Endothelial cell of umbilical vein (primary cell): ENCODE data around the gene CDK2. TPM values are rescaled to one million over a fixed set of nuclear protein-coding genes. Genes with fewer than 3 reads are reported as not detected.
"Not testable (repeated sequence)": the region's sequence is repeated elsewhere in the genome, so short reads cannot be mapped to it uniquely, and the experiment has no call there.

Experiments used
- BruUV-seq: library from RNA; stranded (reverse); fragments of 400-500 nt; replicated peaks from 2 replicates; lab custom pipeline; 2021; lab: Mats Ljungman, UMichigan
- CTCF ChIA-PET: fragments of 300-600, 350-600 bp; sonication (Branson Sonifier 250); formaldehyde crosslinking; loops from one replicate; lab custom pipeline; 2021; ENCODE audit warnings: antibody characterized with exemption, inconsistent platforms; lab: Charles Lee
- POLR2A ChIA-PET: fragments of 300-600, 350-600 bp; sonication (Branson Sonifier 250); formaldehyde crosslinking; loops from one replicate; lab custom pipeline; 2021; ENCODE audit warnings: antibody characterized with exemption, inconsistent platforms; lab: Charles Lee
- DNase-seq: peaks from one replicate; pipeline ENCODE4 v3.0.0-alpha.2; 2011; ENCODE audit warnings: low read depth, low spot score
- FAIRE-seq: peaks from 2 replicates; lab custom pipeline; 2011; peaks lifted over from hg19 to GRCh38; lab: Jason Lieb, UNC
- H2AFZ ChIP-seq: 2 replicates; pipeline ENCODE4 v1.6.0; 2012; ENCODE audit warnings: low read depth, low read length, control low read depth, inconsistent platforms
- H3K27ac ChIP-seq: 2 replicates; pipeline ENCODE4 v1.5.1; 2011; ENCODE audit warnings: low read depth, mild to moderate bottlenecking, control low read depth, low read length, moderate library complexity; ENCODE audit not compliant: insufficient read depth
- H3K27me3 ChIP-seq, 2 experiments: 2 replicates each; pipeline versions ENCODE4 v1.6.0 to v1.6.1; 2011; ENCODE audit warnings: low read length in 2 of 2, mixed read lengths in 1 of 2; ENCODE audit not compliant: control insufficient read depth in 2 of 2, insufficient read depth in 2 of 2
- H3K36me3 ChIP-seq, 2 experiments: 2 replicates in 1 of 2; 3 replicates in 1 of 2; pipeline ENCODE4 v1.5.1; 2011; ENCODE audit warnings: low read length in 2 of 2, mild to moderate bottlenecking in 1 of 2, moderate library complexity in 1 of 2; ENCODE audit not compliant: control insufficient read depth in 2 of 2, insufficient read depth in 2 of 2; ENCODE audit errors: extremely low read depth in 1 of 2
- H3K4me1 ChIP-seq: 3 replicates; pipeline ENCODE4 v1.5.1; 2011; ENCODE audit warnings: mild to moderate bottlenecking, low read length; ENCODE audit not compliant: control insufficient read depth, insufficient read depth; ENCODE audit errors: extremely low read depth
- H3K4me2 ChIP-seq: 2 replicates; pipeline ENCODE4 v1.6.1; 2011; ENCODE audit warnings: low read length, control low read depth, mixed read lengths; ENCODE audit not compliant: insufficient read depth
- H3K4me3 ChIP-seq, 3 experiments: fragments of 200-600 bp in 1 of 3; sonication (generic), shearing (Covaris generic) in 1 of 3; replicated peaks in 1 of 3; 2 replicates each; pipeline ENCODE4 v1.5.1; 2011 to 2016; ENCODE audit warnings: control low read depth in 3 of 3, low read length in 3 of 3, mild to moderate bottlenecking in 2 of 3, inconsistent platforms in 1 of 3, low read depth in 1 of 3, moderate library complexity in 1 of 3; ENCODE audit not compliant: insufficient read depth in 1 of 3
- H3K79me2 ChIP-seq: 2 replicates; pipeline ENCODE4 v1.6.0; 2012; ENCODE audit warnings: low read length, inconsistent platforms; ENCODE audit not compliant: control insufficient read depth, insufficient read depth
- H3K9ac ChIP-seq: replicated peaks from 2 replicates; pipeline ENCODE3; 2011; ENCODE audit warnings: low read length, control low read depth; ENCODE audit not compliant: insufficient read depth; ENCODE audit errors: extremely low read depth
- H3K9me1 ChIP-seq: replicated peaks from 3 replicates; pipeline ENCODE4 v1.6.0; 2011; ENCODE audit warnings: mild to moderate bottlenecking, low read length; ENCODE audit not compliant: control insufficient read depth, insufficient read depth; ENCODE audit errors: extremely low read depth
- H3K9me3 ChIP-seq: replicated peaks from 2 replicates; pipeline ENCODE4 v1.5.1; 2012; ENCODE audit warnings: low read length, inconsistent platforms; ENCODE audit not compliant: control insufficient read depth, insufficient read depth
- H4K20me1 ChIP-seq: replicated peaks from 2 replicates; pipeline ENCODE3; 2011; ENCODE audit warnings: mild to moderate bottlenecking, low read length; ENCODE audit not compliant: control insufficient read depth, insufficient read depth; ENCODE audit errors: extremely low read depth
- EZH2 ChIP-seq: IDR thresholded peaks from 2 replicates; pipeline ENCODE4 v1.6.1; 2012; ENCODE audit warnings: borderline replicate concordance, low read depth, mild to moderate bottlenecking, moderate library complexity, low read length, inconsistent platforms; ENCODE audit not compliant: severe bottlenecking
- FOS ChIP-seq: IDR thresholded peaks from 2 replicates; pipeline ENCODE4 v1.6.1; 2011; ENCODE audit warnings: mild to moderate bottlenecking, low read length, moderate library complexity, borderline replicate concordance; ENCODE audit not compliant: insufficient read depth
- GATA2 ChIP-seq: IDR thresholded peaks from 2 replicates; pipeline ENCODE4 v1.7.0; 2011; ENCODE audit warnings: low read depth, mild to moderate bottlenecking, moderate library complexity, mixed read lengths, low read length; ENCODE audit not compliant: insufficient read length, insufficient read depth
- JUN ChIP-seq: IDR thresholded peaks from 2 replicates; pipeline ENCODE4 v1.6.1; 2011; ENCODE audit warnings: borderline replicate concordance, low read depth; ENCODE audit not compliant: insufficient read length, insufficient read depth
- MAX ChIP-seq: IDR thresholded peaks from 2 replicates; pipeline ENCODE4 v1.6.1; 2011; ENCODE audit not compliant: insufficient read depth, insufficient read length
- MYC ChIP-seq: IDR thresholded peaks from one replicate; pipeline ENCODE4 v1.6.1; 2011; ENCODE audit warnings: mild to moderate bottlenecking, low read depth, low read length
- POLR2A ChIP-seq: IDR thresholded peaks from 2 replicates; pipeline ENCODE4 v1.6.1; 2012; ENCODE audit warnings: low read depth, mild to moderate bottlenecking, control low read depth, low read length
- POLR2AphosphoS5 ChIP-seq: IDR thresholded peaks from 2 replicates; pipeline ENCODE4 v1.6.1; 2012; ENCODE audit warnings: low read depth, mild to moderate bottlenecking, control low read depth, low read length, moderate library complexity; ENCODE audit not compliant: insufficient read depth
- dilution Hi-C: fragments of 300-500 bp; cut with MboI; formaldehyde crosslinking; loops from one replicate; pipeline ENCODE4 v1.15.0; 2019; ENCODE audit warnings: low sequenced_read_pairs; ENCODE audit not compliant: extremely low pct_ligation_motif_present
- intact Hi-C: fragments of 100-400 bp; cut with micrococcal nuclease; formaldehyde crosslinking; loops from one replicate; pipeline ENCODE4 v1.10.0; 2022
- polyA plus RNA-seq, 4 experiments: library from polyadenylated mRNA; depleted of rRNA in 3 of 4; stranded (reverse) in 3 of 4; unstranded in 1 of 4; fragments of >200 nt; gene quantifications; 2 replicates each; pipeline versions ENCODE4 v1.2.1 to v1.2.3, GENCODE V29; 2011 to 2012; ENCODE audit warnings: missing spikeins in 1 of 4
- total RNA-seq: library from RNA; stranded (reverse); gene quantifications from 2 replicates; pipeline ENCODE4 v1.2.3, GENCODE V29; 2021
- TF ChIP-seq, protein P1 (sequence below), 2 donors: IDR thresholded peaks; 1 replicate in 1 of 2; 2 replicates in 1 of 2; pipeline ENCODE4 v1.5.1; 2011; ENCODE audit warnings: low read length in 2 of 2, mild to moderate bottlenecking in 2 of 2, moderate library complexity in 2 of 2, control low read depth in 1 of 2, inconsistent platforms in 1 of 2, low read depth in 1 of 2; ENCODE audit not compliant: insufficient read depth in 1 of 2; ENCODE audit errors: extremely low read depth in 1 of 2

Gene CDK2
- total and polyA plus RNA-seq, 2 donors (not counting 3 experiments of a cell fraction or from before 2014, with no cell fraction given) = 46.7 to 69.8 TPM

DNA sequence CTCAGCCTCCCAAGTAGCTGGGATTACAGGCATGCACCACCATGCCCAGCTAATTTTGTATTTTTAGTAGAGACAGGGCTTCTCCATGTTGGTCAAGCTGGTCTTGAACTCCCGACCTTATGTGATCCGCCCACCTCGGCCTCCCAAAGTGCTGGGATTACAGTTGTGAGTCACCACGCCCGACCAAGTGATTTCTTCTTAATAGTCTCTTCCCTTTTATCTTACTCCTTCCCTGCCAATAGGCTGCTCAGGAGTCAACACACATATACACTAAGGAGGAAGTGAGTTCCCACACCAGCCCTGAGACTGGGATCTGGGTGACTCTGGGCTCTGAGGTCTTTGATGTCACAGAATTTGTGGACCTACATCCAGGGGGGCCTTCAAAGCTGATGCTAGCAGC lies 36.7 kb downstream of the CDK2 start:
- H2AFZ ChIP-seq, H3K9ac ChIP-seq, intact Hi-C loops, dilution Hi-C loops, H3K79me2 ChIP-seq, H3K4me1 ChIP-seq, FAIRE-seq, POLR2A ChIA-PET, CTCF ChIA-PET, H3K27ac ChIP-seq, DNase-seq, H4K20me1 ChIP-seq, H3K4me2 ChIP-seq, H3K27me3 ChIP-seq, BruUV-seq, H3K4me3 ChIP-seq, H3K9me1 ChIP-seq, H3K9me3 ChIP-seq: not testable (repeated sequence)
- H3K36me3 ChIP-seq = peaks cover 2 to 12% of the 10 kb centered on the region in 2 experiments

- Histone ChIP-seq H3K36me3 (peaks cover 2 to 12% of the 10 kb centered on the region in 2 experiments), H3K27ac (no peak overlapping the region), H2AFZ (no peak overlapping the region), H3K4me2 (no peak overlapping the region), H3K79me2 (no peaks in the 10 kb centered on the region), H3K9ac (no peak overlapping the region), H3K9me1 (no peaks in the 10 kb centered on the region), H4K20me1 (no peaks in the 10 kb centered on the region), H3K27me3 (no peaks in the 10 kb centered on the region), H3K4me1 (peaks cover 5% of the 10 kb centered on the region), H3K4me3 (no peak overlapping the region), H3K9me3 (no peaks in the 10 kb centered on the region)
- TF ChIP-seq GATA2 (no peak), POLR2AphosphoS5 (no peak), MYC (no peak), POLR2A (no peak), FOS (no peak), EZH2 (no peak), MAX (no peak), JUN (no peak)
- TF ChIP-seq, protein P1, sequence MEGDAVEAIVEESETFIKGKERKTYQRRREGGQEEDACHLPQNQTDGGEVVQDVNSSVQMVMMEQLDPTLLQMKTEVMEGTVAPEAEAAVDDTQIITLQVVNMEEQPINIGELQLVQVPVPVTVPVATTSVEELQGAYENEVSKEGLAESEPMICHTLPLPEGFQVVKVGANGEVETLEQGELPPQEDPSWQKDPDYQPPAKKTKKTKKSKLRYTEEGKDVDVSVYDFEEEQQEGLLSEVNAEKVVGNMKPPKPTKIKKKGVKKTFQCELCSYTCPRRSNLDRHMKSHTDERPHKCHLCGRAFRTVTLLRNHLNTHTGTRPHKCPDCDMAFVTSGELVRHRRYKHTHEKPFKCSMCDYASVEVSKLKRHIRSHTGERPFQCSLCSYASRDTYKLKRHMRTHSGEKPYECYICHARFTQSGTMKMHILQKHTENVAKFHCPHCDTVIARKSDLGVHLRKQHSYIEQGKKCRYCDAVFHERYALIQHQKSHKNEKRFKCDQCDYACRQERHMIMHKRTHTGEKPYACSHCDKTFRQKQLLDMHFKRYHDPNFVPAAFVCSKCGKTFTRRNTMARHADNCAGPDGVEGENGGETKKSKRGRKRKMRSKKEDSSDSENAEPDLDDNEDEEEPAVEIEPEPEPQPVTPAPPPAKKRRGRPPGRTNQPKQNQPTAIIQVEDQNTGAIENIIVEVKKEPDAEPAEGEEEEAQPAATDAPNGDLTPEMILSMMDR (IDR thresholded peaks at IDR 0.05; ENCODE audit: extremely low read depth in 1 of 2, insufficient read depth in 1 of 2, low read depth in 1 of 2, low read length in 2 of 2) = no peak
- POLR2A ChIA-PET = no interaction called here
- CTCF ChIA-PET = no interaction called here
- no TSS peak for BruUV-seq
- intact Hi-C loops = no loop called here
- dilution Hi-C loops = no loop called here
- no peak for FAIRE-seq
- no peak for DNase-seq
Observed at GRCh38 chr12:56004211-56004610, 37.6 kb downstream of the CDK2 start.
